ENCODE measurements around the gene FANCE.
"Not testable (repeated sequence)": the region's sequence is repeated elsewhere in the genome, so short reads cannot be mapped to it uniquely, and the experiment has no call there.

FANCE gene

GRCh38 chr6:35500782-35501181, 48.6 kb downstream of the FANCE start:
- DNase-seq: no peak

DNA sequence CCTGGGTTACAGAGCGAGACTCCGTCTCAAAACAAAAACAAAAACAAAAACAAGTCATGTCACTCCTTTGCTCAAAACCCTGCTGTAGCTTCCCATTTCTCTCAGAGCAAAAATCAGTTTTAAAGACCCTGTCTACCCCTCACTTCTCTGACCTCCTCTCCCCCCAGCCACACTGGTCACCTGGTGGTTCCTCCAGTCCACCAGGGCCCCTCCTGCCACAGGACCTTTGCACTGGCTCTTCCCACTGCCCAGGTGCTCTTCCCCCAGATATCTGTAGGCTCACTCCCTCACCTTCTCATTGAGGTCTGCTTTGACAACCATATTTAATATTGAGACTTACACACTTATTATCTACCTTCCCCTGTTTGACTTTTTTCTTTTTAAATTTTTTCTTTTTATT, 49.6 kb downstream of the FANCE start:
- no peak for DNase-seq

GRCh38 chr6:35503534-35503933, 51.4 kb downstream of the FANCE start:
- DNase-seq: no peak

DNA sequence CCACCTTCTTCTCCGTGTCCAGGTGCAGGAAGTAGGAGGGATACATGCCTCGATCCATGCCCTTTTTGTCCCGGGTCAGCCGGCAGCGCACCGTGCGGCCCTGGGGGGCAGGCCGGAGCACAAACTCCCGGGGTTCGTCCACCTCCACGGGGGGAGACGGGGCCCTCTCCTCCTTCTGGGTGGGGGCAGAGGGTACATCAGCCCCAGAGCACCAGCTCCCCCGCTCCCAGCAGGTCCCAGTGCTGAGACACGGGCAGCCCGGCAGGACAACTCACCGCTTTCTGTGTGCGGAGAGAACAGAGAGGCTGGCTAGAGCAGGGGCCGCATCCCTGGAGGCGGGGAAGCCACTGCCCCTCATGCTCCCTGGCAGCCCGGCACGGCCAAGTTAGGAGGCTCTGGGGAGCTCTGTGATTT, 53.9 kb downstream of the FANCE start:
- no peak for DNase-seq

DNA sequence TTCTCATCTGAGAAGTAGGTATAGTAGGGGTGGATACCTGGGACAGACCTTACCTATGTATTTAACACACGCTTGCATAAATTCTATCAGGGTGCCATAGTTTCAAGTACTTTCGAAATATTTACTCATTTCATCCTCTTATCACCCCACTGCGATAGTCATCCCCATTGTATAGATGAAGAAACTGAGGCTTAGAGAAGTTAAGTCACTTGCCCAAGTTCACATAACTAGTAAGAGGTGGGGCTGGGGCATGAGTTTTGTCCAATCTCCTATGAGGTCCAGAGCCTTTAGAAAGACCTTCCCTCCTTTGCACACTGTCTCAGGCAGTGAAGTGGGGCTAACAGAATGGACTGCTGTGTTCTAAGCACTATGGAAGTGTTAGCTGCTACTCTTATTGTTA, 54.4 kb downstream of the FANCE start:
- DNase-seq: no peak

DNA sequence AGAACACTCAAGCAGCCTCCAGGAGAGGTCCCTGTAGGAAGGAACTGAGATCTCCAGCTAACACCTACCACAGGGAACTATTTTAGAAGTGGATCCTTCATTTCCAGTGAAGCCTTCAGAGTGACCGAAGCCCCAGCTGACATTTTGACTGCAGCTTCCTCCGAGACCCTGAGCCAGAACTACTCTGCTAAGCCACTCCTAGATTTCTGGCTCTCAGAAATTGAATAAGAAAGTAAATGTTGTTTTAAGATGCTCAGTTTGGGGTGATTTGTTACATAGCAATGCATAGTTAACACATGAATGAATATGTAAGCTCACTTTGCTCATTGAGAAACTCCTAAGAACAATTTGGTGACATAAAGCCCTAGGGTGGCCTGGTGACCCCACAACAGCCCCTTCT, 55.1 kb downstream of the FANCE start:
- DNase-seq: no peak

DNA sequence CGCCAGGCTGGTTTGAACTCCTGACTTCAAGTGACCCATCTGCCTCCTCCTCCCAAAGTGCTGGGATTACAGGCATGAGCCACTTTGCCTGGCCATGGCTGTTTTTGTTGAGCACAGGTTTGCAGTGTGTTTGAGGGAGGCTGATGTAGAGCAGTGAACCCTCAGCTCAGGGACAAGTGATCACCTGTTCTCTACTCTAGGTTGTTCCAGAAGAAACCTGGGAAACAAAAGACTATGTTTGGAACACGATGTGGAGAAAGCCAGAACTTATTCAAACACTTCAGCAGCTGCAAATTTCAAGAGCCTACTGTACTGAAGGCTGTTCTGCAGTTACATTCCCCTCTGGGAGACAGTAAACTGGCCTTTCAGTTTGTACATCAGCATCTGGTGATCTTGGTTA, 55.9 kb downstream of the FANCE start:
- no peak for DNase-seq

DNA sequence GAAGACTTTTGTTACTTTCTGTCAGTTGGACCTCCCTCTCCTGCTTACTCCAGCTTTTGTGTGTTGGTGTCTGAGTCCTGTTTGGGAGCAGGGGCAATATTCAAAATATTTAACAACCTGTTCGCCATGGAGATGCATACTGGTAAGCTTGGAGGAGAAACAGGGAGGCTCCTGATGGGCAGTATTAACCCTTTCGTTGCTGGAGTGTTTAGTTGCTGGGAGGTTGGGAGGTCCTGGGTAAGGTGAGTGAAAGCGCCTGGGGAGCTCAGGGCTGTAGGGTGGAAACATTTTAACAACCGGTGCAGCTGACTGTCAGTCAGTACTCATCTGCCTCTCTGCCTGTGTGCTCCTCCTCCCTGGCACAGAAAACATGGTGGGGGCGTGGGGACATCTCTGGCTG, 56.4 kb downstream of the FANCE start:
- DNase-seq: no peak

- DNase-seq: no peak
Observed at GRCh38 chr6:35510916-35511561, 58.9 kb downstream of the FANCE start.

GRCh38 chr6:35511562-35511941, 59.4 kb downstream of the FANCE start:
- no peak for DNase-seq

DNA sequence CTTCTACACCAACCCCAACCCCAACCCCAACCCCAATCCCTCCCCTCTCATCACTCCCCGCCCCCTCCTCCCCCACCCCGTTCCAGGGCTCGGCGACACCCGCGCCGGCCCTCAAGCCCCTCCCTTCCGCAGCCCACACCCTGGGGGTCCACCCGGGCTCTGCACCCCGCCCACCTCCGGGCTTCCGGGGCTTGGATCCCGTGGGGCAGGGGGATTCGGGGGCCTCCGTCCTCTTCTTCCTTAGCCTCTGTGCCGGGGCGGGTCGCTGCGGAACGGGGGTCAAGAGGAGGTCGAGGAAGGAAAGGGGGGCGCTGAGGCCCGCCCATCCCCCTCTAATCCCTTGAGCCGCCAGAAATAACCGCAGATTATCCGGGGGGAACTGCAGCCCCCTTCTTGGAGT, 59.9 kb downstream of the FANCE start:
- DNase-seq: no peak

GRCh38 chr6:35512740-35513139, 60.6 kb downstream of the FANCE start, which contains the start of gene TULP1:
Gene TULP1, minus strand, starts transcription at chr6:35512896. Its CDS starts 38 bp downstream, at chr6:35512858.
- no peak for DNase-seq

GRCh38 chr6:35514587-35514986, 62.4 kb downstream of the FANCE start:
- DNase-seq: no peak

- not testable (repeated sequence) for DNase-seq
Observed at GRCh38 chr6:35515939-35516338, 63.8 kb downstream of the FANCE start.

Measured in stimulated activated CD4-positive, alpha-beta T cell treated with anti-CD3 and anti-CD28 coated beads, Interleukin-4, amount 100 ng/mL, for 4 hours (primary cell).